ENCODE measurements around the gene TMEM255B. TPM values are rescaled to one million over a fixed set of nuclear protein-coding genes. Genes with fewer than 3 reads are reported as not detected.

The TMEM255B gene
- total RNA-seq, 4 donors from 2014 or later: 2.0 to 4.8 (median 3.4) TPM

DNA sequence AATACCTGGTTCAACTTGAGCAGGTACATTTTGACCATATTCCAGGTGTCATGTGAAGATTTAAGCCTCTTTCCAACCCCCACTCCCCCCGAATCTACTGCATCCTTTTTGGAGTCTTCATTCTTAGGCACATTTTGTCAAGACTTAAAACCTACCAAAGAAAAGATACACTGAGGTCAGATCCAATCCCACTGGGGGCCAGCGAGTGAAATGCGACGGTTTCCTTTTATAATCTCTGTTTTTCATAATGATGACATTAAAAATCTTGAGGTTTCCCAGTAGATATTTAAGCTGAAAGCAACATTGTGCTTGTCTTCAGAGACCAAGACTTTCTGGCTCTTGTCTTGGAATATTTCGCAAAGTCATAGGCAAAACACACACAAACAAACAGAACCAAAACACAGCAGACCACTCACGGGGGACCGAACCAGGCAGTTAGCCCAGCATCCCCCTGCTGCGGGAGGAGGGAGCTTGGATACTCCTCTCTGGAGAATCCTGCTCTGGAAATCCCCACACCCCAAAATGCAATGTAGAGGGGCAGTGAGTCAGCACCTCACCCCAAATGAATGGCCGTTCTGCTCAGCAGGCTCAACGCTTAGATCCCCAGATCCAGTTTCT is 105.4 kb downstream of the TMEM255B start:
- H3K4me3 ChIP-seq (ENCODE audit: low read depth, poor library complexity, severe bottlenecking): peak overlapping the region; percentile 18
- TF ChIP-seq, protein P1, sequence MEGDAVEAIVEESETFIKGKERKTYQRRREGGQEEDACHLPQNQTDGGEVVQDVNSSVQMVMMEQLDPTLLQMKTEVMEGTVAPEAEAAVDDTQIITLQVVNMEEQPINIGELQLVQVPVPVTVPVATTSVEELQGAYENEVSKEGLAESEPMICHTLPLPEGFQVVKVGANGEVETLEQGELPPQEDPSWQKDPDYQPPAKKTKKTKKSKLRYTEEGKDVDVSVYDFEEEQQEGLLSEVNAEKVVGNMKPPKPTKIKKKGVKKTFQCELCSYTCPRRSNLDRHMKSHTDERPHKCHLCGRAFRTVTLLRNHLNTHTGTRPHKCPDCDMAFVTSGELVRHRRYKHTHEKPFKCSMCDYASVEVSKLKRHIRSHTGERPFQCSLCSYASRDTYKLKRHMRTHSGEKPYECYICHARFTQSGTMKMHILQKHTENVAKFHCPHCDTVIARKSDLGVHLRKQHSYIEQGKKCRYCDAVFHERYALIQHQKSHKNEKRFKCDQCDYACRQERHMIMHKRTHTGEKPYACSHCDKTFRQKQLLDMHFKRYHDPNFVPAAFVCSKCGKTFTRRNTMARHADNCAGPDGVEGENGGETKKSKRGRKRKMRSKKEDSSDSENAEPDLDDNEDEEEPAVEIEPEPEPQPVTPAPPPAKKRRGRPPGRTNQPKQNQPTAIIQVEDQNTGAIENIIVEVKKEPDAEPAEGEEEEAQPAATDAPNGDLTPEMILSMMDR (IDR thresholded peaks at IDR 0.05): no peak
- TF ChIP-seq POLR2A (IDR thresholded peaks at IDR 0.05): no peak
- intact Hi-C loops (cut with DNase I; ENCODE audit: low total_unique reads): no loop called here
- 6 to 13% methylated on average over 10 of the region's 10 CpGs for WGBS, 2 donors
- peak in 1 of 2 donors; percentile 50 for DNase-seq (ENCODE audit: low spot score in 2 of 2)

DNA sequence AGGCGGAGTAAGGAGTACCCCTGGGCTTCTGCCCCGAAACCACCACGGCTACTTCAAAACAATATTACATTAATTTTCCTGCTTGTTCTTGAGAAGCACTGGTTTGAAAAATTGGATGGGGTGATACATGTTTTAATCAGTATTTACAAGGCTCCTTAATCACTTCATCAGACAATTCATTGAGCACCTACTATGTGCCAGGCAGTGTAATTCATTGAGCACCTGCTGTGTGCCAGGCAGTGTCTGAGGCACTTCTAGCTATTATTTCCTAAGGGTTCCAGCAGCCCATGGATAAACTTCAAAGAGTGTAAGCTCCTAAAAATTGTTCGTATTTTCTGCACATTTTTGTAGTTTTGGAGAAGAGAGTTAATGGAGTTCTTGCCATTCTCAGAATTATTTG is 106.4 kb downstream of the TMEM255B start:
- WGBS, 2 donors: 80 to 95% methylated on average over 4 of the region's 4 CpGs

More for the DNA sequence above, 106.4 kb downstream of the TMEM255B start:
- intact Hi-C loops (cut with DNase I; ENCODE audit: low total_unique reads): no loop called here
- no peak overlapping the region for H3K4me3 ChIP-seq (ENCODE audit: low read depth, poor library complexity, severe bottlenecking)
- no peak for DNase-seq (ENCODE audit: low spot score in 2 of 2)
- TF ChIP-seq, protein P1 (IDR thresholded peaks at IDR 0.05): no peak
- no peak for TF ChIP-seq POLR2A (IDR thresholded peaks at IDR 0.05)

Other genes with a start within 250 kb of the TMEM255B start
- 10 to 100 TPM; 35.9 to 48.8 (median 41.9) TPM for gene TFDP1, start 174.5 kb upstream of the TMEM255B start, total RNA-seq
- not detected for gene ATP4B, start 101.0 kb upstream of the TMEM255B start, total RNA-seq
- not detected for gene GRK1, start 92.0 kb upstream of the TMEM255B start, total RNA-seq
- gene GAS6, start 104.8 kb downstream of the TMEM255B start, total RNA-seq: 100 to 1,000 TPM; 176 to 307 (median 213) TPM
- 1 to 10 TPM in 1 of 4 donors, under 1 TPM in 2, not detected in 1; 0.13 to 1.4 (median 0.13) TPM for gene C13orf46, start 214.8 kb downstream of the TMEM255B start, total RNA-seq